Measurements from ENCODE around the gene ROBO2.

Gene ROBO2

DNA sequence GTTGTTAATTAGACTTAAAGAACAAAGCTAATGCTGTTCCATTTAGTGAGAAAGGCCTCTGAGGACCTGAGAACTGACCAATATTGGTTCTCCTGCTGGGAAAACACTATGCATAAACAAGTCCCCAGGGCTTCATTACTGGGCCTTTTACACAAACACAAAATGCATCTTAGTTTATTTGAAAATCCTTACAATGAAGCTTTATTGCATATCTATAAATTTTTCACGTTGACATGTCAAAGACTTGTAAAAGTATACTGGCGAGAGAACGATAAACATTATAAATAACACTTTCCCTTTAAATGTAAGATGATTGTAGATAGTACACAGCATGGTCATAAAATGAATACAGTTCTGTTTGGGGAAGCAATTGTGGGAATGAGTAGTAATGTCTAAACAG is 151.7 kb downstream of the ROBO2 start:
- DNase-seq, result no peak

DNA sequence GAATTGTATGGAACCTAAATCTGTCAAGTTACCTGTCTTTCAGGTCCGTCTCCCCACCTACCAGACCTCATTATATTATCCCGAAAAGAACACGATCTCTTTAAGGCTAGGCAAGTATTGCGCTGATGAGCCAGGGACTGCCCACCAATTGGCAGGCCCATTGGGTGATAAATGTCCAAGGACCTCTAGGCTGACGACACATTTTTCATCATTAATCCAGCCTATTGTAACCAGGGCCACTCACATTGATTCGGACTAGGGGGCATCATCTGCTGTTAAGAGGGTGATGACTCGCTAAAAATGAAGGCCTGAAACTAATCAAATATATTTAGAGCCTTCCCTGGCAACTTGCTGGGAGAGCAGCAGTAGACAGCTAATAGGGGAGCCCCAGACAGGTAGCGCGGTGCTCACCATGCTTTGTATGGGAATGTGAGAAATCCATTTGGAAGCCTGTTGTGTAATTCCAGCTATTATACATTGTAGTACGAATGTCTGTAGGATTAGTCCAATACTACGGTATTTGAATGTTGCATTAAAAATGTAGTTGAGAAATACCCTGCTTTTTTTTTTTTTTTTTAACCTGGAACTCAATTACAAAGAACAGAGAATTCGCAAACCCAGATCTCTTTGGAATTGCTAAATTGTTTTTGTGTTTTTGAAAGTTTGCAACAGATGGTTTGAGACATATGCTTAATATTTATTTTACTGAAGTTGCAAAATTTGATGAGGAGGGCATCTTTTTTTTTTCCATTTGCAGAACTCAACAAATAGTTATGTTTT is 156.1 kb downstream of the ROBO2 start:
- DNase-seq, result no peak

DNA sequence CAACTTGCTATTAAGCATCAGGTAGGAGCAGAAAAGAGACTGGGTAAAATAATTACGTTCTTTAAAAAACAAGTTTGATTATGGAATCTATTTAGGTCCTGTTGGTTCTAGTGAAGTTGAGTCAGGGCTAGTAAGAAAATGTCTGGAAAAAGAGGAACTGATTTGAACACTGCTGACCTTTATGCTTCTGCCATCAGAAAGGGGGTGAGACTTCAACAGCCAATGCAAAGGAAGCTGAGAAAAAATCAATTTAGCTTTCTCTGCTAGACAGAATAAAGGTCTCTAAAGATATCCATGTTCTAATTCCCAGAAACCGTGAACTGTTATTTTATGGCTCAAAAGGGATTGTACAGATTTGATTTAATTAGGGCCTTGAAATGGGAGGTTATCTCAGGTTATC is 157.5 kb downstream of the ROBO2 start:
- no peak for DNase-seq

DNA sequence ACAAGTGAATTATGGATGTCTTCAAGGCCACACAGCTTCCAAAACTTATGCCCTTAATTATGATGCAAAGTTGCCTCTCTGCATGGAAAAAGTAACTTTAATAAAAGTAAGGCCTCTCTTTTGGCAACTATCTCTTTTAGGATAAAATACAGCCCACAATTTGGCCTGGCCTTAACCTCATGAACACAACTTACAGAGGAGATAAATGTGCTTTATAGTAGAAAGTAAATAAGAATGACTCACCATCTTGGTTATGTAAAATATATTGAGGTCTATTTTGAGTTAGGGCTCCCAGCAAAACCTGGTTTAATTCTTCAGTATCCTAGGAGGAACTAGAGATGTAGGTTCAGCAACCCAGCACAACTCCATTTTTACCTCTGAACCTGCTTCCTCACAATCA is 164.0 kb downstream of the ROBO2 start:
- DNase-seq, result no peak

DNA sequence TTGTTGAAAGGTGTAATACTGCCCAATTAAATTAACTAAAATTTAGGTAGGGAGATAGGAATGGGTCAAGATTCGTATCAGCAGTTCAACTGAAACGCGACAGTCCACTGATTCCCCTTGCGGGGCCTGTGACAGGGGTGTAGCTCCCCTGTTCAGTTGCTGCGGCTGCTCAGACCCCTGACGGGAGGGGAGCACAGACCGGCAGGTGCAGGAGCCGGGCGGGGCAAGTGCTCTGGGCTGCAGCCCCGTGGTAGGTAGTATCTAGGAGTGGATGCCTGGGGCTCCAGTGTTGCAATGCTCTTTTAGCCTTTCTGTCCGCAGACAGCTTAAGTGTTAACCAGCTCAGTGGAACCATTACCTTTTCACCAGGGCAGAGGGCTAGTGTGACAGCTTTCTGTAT is 164.9 kb downstream of the ROBO2 start:
- no peak for DNase-seq

DNA sequence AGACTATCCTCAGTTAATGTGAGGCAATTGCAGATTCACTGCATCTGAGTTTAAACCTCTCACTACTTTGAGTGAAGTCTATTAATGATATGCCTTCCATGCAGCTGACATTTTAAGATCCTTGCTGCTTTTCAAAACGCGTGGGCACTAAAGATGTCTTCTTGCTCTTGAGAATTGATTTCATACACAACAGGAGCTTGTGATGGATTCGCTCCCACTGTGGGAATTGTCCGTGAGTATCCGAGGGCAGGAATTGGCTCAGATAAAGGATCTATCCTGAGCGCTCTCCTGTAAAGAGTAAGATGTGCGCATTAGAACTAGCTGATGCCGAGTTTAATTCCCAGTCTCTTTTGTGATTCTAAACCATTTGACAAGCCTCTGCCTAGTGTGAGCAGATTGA is 167.9 kb downstream of the ROBO2 start:
- DNase-seq, result no peak

DNA sequence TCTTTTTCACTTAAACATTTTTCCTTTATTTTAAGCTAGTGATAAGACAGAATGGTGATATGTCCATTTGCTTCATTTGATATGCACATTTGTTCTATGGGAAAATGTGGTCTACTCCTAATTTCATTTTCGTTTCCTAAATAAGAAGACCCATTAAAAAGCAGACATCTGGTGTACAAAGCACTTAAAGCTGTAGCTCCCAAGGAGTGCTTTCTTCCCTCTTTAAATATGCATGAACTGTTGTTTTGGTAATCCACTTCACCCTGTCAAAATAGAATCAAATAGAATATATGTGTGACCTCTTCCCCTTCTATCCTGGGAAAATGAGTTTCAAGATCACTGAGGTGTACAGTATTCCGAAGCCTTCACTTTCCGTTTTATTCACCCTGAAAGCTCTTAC is 182.8 kb downstream of the ROBO2 start:
- no peak for DNase-seq

DNA sequence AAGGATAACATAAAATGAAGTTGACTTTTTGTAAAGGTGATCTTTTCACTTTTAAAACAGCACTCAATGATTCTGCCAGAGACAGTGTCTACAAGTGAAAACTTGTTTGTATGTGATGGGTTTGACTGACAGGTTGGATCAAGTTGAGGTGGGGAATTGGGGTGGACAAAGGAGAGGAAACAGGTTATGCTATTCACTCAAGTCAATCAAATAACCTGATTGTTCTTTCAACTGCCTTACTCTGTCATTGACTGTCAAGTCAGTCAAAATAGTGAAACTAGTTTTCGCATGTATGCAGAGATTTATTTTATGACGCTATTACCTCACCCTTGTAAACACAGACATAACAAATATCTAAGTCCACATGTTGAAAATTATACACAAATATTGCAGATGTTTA is 187.7 kb downstream of the ROBO2 start:
- no peak for DNase-seq

DNA sequence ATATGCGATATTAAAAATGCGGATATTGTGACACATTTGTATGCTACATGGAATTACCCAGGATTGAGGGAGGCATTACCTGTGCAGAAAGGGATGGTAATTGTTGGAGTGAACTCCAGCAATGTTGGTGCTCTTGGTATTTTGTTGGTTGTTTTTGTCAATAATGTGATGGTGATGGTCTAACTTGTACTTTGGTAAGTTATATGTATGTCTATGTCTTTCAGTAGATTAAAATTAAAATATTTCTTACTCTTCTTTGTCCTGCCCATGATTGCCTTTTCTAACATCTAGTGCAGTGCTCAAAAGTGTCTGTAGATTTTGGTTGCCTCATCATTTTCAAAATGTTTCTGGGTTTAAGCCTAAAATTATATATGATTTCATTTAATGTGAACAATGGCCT is 192.7 kb downstream of the ROBO2 start:
- no peak for DNase-seq

DNA sequence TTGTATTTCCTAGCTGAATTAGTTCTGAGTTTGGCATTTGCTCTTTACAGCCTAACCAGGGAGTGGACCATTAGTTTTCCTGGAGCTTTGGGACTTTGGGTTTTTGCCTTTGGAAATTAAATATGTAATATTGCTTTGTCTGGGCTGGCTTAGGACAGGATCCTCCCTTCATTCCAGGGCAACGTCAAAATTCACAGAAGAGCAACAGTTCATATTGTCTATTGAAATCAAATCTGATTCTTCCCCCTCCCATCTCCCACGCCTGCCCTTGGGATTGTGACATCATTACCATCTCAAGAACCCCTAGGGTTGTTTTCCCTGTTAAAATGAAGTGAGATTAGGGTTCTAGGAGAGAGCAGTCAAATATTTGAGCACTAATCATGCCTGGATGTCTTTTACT is 194.1 kb downstream of the ROBO2 start:
- DNase-seq, result no peak

DNA sequence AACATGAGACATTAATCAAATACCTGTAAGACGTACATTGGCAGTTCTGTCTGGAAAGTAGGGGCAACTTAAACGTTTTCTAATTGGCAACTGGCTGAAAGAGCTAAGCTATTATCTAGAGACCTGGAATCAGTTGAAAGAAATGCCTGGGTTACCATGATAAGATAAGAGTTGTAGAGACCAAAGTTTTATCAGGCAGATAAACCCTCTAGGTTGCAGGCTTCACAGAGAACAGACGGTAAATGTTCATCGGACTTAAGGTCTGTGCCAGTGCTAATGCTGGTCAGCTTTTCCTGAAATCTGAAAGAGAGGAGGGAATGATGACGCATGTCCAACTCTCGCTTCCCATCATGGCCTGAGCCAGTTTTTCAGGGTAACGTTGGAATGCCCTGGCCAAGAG is 196.2 kb downstream of the ROBO2 start:
- no peak for DNase-seq

DNA sequence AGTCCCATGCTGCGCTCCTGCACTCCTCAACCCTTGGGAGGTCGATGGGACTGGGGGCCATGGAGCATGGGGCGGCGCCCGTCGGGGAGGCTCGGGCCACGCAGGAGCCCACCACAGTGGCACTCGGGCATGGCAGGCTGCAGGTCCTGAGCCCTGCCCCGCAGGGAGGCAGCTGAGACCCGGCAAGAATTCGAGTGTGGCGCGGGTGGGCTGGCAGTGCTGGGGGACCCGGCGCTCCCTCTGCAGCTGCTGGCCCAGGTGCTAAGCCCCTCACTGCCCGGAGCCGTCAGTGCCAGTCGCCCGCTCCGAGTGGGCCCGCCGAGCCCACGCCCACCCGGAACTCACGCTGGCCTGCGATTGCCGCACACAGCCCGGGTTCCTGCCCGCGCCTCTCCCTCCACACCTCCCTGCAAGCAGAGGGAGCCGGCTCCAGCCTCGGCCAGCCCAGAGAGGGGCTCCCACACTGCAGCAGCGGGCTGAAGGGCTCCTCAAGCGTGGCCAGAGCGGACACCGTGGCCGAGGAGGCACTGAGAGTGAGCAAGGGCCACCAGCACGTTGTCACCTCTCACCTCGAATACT is 200.3 kb downstream of the ROBO2 start:
- no peak for DNase-seq

DNA sequence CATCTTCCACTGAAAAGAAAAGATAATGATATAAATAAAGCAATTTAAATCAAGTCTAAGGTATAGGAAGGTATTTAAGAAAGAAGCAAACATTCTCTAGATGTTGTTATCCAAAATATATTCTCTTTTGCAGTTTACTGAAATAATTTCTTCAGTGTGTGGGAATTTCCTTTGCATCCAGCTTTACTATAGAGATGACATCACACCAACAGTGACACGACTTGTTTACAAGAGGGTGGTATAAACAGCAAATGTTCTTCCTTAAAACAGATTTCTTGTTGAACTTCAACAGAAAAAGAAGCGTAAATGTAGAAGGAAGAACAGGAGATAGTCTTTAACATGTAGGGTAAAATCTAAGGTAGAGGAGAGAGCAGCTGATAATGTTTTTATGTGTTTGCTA is 202.5 kb downstream of the ROBO2 start:
- DNase-seq, result no peak

DNA sequence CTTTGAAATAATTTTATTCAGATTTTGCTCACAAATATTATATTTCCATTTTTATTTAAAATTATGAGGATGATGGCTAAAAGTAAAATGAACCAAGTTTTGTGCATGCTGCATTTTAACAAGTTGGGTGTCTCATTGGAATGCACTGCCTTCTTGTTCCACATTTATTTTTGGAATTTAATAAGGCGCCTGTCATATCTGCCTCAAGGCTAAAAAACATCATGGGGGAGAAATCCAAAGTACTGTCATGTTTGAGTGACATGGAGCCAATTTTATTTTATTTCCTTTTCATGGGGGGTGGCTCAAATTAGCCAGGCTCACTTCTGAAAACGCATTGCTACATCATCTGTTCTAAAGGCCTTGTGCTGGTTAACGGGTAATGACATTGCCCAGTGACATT is 205.1 kb downstream of the ROBO2 start:
- DNase-seq, result no peak

DNA sequence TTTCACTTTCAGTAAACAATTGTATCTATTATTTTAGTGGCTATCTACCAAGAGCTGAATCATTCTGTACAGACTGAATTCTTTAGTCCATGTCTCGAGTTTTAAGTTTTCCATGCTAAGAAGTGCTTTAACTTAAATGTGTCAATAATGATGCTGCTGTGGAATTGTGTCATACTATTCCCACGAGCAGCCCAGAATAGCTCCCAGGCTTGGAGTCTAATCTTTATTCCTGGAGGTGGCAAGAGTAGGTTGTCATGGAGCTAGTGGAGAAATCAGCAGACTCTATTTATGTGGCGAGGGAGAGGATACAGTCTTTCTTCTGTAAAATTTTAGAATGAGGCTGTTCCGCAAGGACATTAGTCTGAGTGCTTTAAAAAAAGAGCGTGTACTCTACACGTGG is 207.2 kb downstream of the ROBO2 start:
- DNase-seq, result no peak

DNA sequence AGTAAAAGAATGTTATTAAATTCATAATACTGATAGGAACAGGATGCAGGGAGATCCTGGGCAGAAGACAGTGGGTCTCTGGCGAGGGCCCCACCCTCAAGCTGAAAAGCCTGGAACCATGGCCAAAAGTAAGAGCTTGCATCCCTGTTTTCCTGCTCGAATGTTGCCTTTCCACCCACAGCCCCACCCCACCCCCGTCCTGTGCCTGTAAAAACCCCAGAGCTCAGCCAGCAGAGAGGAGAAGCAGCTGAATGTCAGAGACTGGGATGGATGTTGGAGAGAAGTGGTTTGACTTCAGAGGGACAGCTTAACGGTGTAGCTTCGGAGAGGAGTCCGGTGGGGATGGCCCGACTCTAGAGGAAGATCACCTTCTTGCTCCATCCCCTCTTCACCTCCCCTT is 207.9 kb downstream of the ROBO2 start:
- no peak for DNase-seq

DNA sequence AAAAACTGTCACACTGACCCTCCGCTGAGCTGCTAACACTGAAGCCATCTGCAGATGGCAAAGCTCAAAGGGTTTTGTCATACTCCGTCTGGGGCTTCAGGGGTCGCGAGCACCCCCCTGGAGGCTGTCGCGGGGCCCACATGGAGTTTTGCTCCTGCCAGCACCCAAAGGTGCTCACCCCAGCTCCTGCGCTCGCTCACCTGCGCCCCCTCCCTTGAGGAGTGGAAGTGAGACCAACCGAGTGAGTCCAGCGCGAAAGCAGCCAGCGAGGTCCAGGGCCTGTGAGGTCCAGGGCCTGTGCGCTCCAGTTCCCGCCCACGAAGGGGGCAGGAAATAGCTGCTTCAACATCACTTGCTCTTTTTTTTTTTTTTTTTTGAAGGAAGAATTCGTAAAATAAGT is 208.5 kb downstream of the ROBO2 start:
- no peak for DNase-seq

DNA sequence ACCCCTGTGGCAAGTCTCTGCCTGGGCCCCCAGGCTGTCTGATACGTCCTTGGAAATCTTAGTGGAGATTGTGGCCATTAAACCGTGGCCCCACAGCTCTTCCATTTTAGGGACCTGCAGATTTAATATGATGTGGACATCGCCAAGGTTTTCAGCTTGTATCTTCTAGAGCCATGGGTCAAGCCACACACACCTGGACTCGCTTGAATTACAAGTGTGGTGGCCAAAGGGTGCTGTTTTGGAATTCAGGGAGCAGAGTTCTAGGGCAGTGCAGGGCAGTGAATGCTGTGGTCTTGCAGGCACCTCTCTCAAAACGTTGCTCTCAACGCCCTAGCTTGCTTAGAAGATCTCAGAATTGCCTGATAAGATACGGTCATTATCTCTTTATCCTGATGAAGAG is 211.2 kb downstream of the ROBO2 start:
- DNase-seq, result no peak

DNA sequence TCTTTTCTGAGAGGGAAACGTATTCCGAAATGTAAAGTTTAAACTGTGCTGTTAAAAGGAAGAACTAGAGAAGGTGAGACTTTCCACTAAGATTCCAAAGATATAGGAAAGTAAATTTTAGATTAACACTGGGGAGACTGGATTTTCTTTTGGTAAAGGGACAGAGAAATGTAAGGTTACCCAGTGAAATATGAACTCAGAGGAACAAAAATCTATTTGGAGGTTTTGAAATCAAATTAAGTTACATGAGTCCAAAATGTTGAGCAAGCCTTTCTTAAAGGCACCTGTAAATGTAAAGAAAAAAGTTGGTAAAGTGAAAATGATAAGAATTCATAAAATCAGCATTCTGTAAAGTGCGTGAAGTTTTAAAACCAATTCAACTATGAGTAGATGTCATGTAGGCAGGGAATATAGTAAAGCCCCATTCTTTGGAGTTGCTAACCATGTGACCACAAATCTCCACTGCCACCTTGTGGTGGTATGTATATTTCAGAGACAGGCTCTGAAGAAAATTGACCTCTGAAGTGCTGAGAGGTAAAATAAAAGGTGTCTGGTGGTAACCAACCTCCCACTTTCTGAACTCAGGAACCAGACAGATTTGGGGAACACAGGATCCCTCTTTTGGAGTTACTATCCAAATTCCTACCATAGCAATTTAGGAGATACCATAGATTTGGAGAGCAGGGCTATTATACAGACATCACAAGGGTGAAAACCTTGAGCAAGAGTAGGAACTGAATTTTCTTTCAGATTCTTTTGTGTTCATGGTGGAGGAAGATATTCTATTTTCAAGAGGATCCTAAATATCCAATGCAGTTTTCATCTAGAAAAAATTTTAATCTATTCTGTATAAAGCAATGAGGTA is 215.3 kb downstream of the ROBO2 start:
- no peak for DNase-seq

DNA sequence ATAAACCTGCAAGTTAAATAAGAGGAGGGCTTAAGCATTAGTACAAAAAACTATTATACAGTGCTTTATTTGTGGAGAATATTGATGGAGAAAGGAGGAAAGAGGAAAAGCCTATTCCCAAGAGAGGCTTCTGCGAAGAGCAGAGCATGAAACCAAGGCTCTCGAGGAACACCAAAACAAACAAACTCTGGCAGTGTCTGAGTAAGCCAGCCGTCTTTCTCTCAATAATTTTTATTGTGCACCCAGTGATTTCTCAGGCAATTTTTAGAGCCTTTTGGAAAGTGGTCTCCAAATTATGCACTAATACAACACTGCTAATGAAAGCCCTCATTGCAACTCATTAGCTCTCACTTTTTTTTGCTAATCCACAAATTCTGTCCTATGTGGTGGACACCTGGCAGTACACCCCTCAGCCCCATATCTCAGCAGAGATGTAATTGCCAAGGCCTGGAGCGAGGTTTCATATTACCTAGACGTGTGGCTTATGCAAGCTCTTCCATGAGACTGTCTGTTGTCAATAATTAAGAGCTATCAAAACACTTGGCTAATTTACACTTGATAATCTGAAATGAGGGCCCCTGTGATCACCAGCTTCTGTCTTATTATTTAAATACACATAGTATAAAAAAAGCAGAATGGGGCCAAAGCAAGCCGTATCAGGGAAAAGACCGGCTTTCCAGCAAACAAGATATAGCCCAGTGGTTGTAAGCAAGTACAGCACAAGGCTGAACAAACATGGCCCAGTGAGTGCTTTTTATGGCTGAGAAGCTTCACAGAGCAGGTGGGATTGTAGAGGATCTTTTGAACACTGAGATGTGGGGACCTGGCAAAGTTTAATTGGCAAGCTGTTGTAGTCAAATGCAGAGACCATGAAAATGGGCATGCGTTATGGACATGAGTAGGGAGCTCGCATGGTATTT is 216.9 kb downstream of the ROBO2 start:
- DNase-seq, result no peak

DNA sequence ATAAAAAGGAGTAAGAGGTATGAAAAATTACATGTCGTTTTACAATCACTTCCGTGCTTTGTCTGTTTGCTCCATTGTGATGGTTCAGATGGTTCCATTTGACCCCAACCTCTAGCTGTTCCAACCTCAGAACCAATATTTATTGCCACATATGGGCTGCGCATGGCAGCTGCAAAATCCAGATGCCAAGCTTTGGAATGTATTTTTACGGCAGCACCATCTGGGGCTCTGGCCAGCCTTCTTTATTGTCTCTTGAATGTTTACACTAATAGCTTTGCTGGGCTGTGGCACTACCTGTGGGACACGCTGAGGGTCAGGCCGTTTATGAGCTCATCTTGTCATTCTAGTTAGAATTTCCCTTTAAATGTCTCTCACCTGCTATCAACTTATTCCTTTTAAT is 219.8 kb downstream of the ROBO2 start:
- no peak for DNase-seq

DNA sequence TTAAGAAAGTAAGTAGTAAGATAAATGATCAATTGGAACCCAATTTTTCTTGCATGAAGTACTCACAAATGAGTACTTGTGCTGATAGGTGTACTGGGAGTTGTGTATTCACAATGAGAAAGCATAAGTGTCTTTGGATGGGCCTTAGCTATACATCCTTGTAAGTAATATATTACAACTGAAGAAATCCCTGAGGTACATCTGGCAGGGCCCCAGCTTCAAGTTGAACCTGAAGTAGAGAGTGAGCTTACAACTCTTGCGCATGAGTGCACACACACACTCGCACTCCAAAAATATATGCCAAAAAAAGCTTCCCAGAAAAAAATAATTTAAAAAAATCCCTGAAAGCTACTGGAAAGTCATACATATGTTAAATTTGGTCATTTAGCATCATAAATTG is 222.5 kb downstream of the ROBO2 start:
- no peak for DNase-seq

DNA sequence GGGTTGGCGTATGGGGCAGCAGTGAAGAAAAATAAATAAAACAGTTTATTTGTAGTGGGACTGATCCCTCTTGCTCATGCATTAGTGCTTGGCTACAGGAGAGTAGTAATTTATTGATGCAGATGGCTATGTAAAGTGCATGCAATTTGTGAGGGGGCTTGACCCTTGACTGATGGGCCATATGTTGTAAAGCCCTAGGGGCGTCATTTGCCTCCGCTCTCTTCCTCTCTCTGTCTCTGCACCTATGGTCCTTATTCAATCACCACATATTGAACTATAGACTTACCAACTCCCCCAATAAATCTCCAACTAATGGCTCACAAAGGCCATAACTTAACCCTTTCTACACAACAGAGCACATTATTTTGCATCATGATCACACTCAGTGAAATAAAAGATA is 227.7 kb downstream of the ROBO2 start:
- DNase-seq, result no peak
